Activated effector memory CD4-positive, alpha-beta T cell treated with anti-CD3 and anti-CD28 coated beads, Interleukin-2, amount 50 U/mL, for 16 hours (primary cell): ENCODE results near the gene CFAP299.

Source experiments
- DNase-seq: peaks from one replicate; pipeline ENCODE4 v3.0.0-alpha.2; 2020

The CFAP299 gene

DNA sequence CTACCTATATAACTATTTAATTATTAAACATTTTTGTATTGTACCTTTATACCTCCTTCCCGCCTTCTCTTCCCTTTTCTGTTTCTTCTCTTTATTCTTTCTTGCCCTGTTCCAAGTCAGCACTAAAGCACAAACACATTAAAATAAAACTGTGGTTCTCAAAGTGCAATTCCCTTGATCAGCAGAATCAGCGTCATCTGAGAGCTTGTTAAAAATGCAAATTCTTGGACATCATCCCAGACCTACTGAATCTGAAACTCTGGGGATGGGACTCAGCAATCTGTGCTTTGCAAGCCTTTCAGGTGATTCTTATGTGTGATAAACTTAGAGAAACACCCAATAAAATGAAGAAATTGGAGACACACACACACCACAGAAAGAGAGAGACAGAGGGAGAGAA, 516.5 kb downstream of the CFAP299 start:
- no peak for DNase-seq

DNA sequence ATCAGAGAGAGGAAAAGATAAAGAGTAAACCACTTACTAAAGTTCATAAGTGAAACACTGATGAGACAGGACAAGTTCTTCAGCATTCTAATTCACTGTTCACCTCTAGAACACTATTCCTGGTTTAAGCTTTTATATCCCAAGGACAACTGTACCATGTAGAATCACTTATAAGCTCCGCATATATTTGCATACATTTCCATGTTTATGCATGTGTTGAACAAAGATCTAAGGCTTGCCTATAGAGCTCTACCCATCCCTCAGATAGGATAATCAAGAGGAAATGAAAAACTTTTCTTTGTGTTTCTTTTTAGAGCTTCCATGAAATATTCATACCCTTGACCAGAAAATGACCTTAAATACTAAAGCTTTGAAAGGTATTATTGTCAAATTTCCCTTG, 538.0 kb downstream of the CFAP299 start:
- DNase-seq, result no peak

DNA sequence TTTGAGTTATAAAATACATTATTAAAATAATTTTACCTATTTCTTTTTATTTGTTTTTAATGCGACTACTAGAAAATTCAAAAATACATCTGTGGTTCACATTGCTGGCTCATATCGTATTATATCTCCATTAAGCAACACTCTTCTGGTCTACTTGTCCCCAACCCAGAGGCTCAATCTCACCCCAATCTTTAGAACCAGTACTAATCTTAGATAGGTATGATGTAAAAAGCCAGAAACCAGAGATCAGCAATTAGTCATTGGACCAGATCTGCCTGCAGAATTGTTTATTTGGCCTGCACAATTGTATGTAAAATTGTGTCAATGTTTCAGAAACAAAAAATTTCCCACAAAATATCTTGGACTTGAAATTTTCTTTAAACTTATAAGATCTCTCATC, 539.4 kb downstream of the CFAP299 start:
- no peak for DNase-seq

DNA sequence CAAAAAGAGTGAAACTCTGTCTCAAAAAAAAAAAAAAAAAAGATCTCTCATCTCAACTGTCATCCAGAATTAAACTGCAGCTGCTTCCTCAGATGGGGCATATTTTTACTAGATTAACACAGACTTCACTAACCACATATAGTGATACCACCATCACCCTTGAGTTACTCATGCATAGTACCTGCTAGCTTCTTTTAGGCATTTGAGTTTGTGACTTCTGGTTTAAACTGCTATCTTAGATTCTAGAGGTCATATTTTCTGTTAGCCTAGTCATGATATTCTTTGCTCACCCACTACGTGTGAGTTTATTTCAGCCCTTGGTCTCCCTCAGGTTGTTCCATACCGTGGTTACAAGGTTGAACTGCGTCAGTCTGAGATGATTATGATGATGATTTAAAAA, 540.1 kb downstream of the CFAP299 start:
- no peak for DNase-seq

DNA sequence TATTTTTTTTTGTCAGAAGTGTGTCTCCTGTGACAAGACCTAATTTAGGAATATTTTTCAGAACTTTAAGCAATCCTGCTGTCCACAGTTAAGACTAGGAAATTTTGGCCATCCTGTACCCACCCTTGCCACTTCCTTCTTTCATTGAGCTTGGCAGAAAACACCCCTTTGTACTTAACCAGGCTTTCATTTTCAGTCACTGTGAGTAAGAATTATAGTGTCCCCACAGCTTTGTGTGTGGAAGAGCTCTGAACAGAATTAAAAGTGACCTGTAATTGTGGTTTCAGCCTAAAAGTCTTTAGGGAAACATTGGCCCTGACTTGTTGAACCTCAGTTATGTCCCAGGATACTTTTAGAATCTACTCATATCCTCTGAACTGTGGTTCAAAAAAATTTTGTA, 541.3 kb downstream of the CFAP299 start:
- no peak for DNase-seq

DNA sequence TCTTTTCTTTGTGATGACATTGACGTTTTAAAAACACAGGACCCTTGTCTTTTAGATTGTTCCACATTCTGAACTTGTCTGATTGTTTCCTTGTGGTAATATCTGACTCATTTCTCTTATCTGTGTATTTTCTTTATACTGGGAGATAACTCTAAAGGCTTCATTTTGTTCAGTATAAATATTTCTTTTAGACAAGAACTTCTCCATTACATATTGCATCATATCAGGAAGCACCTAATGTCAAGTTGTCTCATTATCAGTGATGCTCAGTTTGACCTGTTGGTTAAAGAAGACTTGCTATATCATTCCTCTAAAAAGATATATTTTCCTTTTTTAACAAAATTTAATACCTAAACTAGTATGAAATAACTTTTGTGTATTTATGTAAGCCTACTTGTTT, 542.7 kb downstream of the CFAP299 start:
- DNase-seq, result no peak

DNA sequence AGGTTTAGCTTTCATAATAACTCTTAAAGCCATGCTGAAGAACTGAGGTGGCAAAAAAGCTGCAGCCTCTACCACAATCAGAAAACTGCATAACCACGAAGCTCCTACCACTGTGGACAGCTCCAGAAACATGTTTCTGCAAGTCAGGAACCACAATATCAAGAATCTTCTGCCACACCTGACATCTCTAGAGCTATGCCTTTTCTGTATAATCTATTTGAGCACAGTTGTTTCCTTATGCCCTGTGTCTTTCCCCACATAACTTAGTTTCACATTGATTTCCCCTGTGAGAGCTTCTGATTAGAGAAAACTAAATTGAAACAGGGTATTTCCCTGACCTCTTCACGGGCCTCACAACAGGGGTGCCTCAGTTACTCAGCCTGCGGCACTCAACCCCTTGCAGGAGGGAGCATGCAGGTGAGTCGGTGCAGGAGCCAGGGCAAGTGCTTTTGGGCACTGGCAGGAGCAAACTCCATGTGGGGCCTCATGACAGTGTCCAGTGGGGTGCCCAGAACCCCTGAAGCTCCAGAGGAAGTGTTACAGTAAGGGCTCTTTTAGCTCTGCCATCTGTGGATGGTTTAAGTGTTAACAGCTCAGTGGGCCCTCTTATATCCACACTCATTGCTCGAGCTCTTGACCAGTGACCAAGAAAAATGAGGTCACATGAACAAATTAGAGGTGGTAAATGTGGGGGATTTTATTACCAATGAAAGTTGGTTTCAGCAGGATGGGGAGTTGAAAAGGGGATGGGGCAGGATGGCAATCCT, 562.2 kb downstream of the CFAP299 start:
- DNase-seq, result no peak

DNA sequence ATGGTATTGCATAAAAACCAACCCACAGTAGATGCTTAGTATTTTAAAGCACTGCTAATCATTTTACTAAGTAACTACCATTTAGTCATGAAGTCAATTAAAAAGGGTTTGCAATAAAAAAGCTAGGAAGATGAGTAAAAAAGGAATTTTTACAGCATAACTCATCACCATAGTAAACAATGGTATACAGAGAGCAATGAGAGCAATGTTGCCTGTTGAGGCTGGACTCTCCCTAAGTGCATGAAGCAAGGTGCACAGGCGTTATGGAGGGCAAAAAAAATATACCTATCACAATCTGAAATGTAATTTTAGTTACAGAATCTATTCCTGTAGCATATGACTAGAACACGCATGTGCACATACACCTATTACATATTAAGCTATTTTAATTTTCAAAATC, 565.4 kb downstream of the CFAP299 start:
- no peak for DNase-seq

DNA sequence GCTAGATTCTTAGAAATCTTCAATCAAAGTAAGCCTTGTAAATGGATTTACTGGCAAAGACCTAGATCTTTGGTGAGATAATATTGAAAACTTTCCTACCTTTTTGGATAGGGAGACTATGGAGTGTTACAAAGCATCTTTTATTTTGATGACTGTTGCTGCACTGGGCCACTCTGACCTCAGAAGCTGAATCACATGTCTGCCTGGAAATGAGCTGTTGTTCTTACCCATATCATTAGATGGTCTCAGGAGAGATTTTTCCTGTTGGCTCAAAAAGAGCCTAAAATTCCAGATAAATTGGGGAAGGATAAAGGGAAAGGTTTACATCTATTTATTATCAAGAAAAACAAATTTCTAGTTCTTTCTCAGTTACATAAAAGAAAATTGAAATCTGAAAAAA, 567.5 kb downstream of the CFAP299 start:
- no peak for DNase-seq

DNA sequence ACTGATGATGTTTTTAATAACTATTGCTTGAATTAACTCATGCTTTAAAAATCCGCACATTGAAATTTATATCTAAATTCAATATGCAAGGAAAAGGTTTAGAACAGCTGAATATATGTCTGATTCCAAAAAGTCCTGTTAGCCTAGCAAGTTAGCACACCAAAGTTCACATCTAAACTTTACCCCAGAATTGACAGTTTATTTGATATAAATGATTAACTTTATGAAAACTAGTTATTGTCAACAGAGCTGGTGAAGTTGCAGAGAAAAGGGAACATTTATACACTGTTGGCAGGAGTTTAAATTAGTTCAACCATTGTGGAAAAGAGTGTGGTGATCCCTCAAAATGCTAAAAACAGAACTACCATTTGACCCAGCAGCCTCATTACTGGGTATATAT, 574.4 kb downstream of the CFAP299 start:
- no peak for DNase-seq

DNA sequence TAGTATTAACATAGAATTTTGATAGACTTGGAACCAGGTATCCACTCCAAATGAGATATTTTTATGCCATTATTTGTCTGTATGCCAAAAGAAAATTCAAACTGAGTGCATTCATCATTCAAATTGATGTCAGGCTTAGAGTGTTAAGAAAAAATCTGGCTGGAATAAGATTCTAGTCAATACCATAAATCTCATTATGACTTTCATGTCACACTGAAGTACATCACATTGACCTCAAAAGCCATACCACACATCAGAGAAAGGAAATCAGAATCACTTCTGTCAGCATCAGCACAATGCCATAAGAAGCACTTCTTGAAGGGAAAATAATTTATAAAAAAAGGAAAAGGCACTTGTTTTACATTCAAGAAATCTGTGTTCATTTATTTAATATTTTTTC, 575.9 kb downstream of the CFAP299 start:
- no peak for DNase-seq

DNA sequence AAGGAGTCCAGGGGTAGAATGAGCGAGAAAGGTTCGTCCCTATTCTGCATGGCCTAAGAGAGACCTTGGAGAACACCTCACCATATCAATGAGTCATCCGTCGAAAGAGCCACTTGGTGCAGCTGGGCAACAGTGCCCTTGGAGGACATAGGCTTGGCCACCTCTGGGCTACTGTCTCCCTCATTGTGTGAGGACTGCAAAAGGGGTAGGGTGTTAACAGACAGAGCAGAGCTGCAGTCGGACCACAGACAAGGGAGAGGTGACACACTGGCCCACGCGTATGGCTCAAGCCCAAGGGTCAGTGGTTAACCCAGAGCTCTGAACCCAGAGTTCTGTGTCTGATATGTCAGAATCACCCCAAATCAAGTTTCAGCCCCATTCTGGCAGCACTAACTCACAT, 576.8 kb downstream of the CFAP299 start:
- no peak for DNase-seq

DNA sequence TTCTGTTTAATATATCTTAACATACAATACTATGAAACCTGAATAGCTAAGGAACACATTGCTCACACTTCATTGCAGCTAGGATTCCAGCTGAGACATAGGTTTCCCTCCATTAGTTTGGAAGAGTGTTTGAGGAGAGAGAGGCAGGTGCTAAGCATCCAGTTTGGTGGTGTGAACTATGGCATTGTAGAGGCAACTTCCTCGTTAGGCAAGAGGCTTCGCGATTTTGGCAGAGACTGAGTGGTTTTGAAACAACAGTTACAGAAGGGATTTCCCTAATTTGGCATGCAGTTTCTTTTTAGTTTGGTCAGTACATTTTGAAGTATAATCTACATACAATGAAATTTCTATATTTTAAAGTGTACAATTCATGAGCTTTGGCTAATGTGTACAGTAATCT, 577.9 kb downstream of the CFAP299 start:
- no peak for DNase-seq

DNA sequence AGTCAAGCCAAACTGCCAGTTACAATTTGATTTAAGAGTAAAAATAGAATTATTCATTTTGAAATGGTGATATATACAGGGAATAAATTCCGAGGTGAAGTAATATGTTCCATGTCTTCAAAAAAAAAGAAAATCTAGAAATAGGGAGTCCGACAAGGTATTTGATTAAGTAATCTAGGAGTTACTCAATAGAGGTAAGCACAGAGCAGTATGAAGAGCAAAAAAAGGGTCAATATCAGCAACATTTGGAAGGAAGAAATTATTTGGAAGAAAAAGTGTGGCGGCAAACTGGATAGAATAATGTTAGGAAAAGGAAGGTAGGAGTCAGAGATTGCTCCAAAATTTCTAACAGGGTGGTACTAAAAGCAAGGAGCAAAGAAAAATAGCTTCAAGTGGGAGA, 581.2 kb downstream of the CFAP299 start:
- DNase-seq, result no peak

DNA sequence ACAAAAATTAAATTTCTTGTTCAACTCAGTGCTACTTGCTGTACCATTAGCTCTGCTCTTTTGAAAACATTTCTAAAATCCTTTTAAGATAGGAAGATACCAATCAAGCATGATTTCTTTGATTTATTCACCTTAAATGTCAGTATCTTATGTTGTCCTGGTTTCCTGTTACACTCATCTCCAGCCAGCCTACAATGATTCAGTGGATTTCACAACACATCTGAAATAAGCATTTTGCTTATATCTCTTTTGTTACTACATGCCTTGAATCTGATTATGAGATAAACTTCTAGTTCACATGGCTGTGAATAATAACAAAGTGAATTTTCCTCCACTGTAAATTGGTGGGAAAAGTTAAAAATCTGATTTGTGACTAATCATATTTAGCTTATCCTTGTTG, 582.5 kb downstream of the CFAP299 start:
- no peak for DNase-seq

DNA sequence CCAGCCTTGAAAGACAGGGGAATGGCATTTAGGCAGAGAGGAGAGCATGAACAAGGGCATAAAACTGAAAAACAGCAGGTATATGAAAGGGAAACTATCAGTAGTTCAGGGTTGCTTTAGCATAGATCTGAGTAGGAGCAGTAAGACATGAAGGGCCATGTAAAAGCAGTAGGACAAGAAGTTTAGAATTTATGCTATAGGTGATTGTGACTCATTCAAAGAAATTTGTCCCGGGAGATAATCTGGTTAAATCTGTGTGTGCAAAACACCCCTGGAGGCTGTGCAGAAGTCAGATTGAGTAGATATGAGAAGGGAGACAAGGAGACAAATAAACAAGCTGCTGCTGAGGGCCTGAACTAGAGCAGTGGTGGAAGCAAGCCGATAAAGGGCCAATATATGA, 585.9 kb downstream of the CFAP299 start:
- DNase-seq, result no peak

DNA sequence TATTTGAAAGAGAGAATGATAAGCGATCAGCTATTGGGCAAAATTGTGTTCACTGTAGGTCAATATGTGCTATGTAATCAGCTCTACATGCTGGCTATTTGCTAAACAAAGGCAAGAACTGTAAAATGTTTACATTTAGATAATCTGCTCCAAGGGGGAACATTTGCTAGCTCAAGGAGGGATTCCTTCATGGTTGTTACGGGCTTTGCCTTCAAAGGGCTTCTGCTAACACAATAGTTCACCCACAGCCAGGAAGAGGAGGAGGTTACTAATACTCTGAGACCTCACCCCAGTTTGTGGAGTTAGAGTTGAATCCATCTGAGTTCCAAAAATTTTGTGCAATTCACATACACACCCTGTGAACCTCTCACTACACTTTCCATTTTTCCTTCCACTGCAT, 587.4 kb downstream of the CFAP299 start:
- DNase-seq, result no peak

DNA sequence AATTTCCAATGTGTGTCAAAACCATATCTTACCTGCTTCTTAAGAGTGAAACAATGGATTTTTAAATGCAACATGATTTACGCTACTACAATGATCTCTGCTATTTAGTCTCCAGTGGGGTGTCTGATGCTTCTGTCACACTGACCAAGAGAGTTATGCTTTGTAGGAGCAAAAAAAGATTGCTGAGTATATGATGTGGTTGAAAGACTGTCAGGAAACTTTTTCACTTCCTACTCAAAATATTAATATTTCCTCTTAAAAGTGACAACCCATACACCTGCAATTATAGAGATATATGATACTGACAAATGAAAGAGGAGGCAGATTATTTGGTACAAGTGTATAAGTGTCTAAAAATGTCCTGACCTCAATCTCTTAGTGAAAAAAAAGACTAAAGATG, 589.8 kb downstream of the CFAP299 start:
- DNase-seq, result no peak

DNA sequence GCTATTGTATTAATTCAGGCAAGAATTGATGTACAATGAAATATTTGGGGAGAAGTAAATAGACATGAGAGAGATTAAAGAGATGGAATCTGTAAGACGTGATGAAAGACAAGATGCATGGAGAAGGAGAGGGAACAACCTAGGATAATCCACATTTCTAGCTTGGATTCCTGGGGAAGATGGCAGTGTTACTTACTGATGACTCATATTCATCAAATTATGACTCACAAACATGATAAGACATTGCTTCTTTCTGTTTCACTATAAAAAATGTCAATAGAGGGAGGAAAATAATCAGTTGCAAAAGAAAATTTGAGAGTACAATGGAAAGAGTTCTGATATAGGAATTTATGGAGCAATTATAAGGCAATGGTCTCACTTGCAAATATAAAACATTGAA, 590.9 kb downstream of the CFAP299 start:
- DNase-seq, result no peak

DNA sequence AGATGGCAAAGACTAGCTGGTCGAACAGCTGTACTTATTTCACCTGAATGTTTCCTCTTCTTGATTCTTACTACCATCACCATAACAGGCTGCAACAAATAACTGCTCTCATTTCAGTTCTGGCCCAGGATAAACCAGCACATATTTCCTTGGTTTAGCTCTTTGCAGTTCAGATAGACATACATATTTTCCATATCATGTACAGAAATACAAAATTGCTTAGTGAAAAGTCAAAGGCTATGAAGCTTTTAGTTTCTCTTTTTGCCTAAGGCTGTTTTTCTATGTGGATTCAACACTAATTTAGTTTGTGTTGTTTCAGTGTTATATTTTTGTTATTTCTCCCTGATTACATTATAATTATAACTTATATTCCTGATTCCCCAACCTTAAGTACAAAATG, 591.4 kb downstream of the CFAP299 start:
- DNase-seq, result no peak

DNA sequence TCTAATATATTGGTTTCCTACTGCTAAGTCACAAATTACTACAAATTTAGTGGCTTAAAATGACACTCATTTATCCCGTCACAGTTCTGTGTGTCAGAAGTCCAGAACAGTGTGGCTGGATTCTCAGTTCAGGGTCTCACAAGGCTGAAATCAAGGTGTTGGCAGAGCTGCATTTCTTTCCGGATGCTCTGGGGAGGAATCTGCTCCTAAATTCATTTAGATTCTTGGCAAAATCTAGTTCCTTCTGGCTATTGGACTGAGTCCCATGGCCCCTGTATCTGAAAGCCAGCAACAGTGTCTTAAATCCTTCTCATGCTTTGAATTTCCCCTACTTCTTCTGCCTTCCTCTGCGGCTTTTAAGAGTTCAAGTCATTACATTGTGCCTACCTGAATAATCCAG, 591.9 kb downstream of the CFAP299 start:
- no peak for DNase-seq

DNA sequence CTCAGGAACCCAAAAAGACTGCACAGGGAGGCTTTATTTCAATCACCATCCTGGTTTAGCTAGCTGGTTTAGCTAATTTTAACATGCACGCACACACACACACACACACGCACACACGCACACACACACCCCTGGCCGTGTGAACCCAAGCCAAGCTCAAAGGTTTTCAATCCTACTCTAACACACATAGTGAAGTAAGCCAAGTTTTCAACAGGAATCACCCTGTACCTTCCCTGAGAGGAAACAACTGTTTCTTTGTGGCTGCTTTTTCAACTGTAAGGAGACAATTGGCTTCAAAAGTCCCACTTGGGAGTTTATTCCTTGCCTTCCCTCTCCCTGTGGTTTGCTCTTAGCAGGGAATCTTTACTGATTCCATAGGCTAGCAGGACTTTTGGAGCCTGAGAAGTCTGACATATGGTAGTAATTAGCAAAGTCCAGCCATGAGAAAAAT, 596.1 kb downstream of the CFAP299 start:
- no peak for DNase-seq

DNA sequence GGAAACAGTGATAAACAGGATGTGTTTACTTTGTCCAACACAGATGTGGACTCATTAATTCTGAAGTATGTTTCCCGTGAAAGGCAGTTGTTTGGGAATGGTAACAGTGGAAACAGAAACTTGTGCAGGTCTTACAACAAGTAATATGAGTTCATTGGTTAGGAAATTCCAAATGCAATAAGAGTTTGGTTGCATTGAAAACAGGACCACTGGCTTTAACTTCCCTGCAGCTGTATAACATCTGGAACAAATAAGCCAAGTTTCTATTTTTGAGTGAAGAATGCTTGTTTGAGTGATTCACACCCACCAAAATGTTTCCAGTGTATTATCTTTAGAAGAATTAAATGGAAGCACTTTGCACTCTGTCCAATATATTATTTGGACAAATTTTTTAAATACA, 612.6 kb downstream of the CFAP299 start:
- DNase-seq, result no peak

DNA sequence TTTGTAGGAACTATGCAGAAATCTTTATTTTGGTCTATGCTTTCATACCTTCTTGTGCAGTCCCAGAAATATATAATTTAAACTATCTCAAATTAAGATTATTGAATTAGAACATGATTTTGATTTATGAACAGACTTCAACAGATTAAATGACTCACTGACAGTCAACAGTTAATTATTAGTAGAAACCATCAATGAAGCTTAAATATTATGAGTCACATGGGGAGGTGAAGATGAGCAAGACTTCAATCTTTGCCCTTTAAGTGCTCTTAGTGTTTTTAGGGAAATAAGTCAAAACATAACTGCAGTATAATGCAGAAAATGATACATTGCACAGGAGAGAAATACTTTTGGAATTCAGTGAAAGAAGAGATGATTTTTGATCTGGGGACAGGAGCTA, 613.5 kb downstream of the CFAP299 start:
- no peak for DNase-seq

DNA sequence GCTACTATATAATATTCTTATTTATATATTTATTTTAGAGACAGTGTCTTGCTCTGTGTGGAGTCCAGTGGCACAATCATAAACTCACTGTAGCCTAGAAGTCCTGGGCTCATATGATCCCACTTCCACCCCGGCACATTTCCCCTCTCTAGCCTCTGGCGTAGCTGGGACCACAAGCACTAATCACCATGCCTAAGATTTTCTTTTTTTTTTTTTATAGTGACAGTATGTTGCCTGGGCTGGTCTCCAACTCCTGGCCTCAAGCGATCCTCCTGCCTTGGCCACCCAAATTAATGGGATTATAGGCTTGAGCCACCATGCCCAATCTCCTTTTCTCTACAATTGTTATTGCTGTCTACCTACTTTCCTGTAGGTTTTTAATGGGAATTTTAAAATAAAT, 620.9 kb downstream of the CFAP299 start:
- no peak for DNase-seq

DNA sequence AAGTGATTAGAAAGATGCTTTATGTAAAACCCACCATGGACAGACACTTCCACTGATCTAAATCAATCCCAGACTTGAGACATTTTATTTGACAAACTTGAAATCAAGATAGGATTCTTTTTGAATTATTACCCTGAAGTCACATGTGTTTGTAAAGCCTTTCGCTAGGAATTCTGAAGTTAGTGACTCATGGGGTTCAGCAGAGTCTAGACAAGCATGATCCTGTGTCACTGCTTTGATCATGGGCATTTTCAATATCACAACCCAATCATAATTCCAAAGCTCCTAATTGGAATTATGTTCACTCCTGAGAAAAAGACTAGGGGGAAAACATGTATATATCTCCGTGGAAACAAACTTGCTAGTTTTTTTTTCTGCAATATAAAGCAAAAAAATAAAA, 627.5 kb downstream of the CFAP299 start:
- no peak for DNase-seq
